Measurements from ENCODE around the gene HDAC4. TPM values are rescaled to one million over a fixed set of nuclear protein-coding genes. Genes with fewer than 3 reads are reported as not detected.

Gene HDAC4
- total and polyA plus RNA-seq, 2 of the 8 experiments (the other 6 are each of a cell fraction or from before 2014, with no cell fraction given) = 15.4 to 31.5 TPM

DNA sequence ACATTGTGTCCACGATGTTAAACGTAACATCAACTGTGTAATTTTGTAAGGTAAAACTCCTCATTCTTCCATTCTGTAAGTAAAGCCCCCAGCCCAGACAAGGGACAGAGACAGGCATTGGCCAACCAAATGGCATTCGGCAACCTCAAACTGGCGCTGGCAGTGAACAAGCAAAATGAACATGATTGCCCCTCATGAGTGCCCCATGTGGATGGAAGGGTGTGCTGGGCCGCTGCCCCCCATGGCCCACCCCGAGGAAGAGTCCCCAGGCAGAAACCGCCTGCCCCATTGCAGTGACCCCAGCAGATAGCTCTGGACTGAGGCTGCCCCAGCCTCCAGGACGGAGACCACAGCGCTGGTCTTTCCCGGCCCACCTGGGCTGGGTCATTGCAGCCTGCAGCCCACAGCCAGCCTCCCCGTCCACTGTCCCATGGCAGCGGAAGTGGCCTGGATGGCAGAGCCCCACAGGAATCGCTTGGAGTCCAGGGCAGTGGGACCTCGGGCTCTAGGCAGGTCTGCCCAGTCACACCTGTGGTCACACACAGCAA lies 220.2 kb downstream of the HDAC4 start:
- CTCF ChIA-PET (ENCODE audit: partially characterized antibody) = interaction anchor here (1.4 to 3.5 kb wide), 4 partner anchors 11 to 38 kb away, joined by 3 to 18 read pairs (median 8); no protein-coding TSS in a partner anchor
- Histone ChIP-seq H3K23ac (ENCODE audit: insufficient read length) (no peak overlapping the region), H4K8ac (ENCODE audit: extremely low read depth, insufficient read depth, low read length) (no peak overlapping the region), H4K5ac (ENCODE audit: insufficient read length, low read depth, low read length) (no peak overlapping the region), H3K79me1 (ENCODE audit: low read depth, low read length) (no peaks in the 10 kb centered on the region; the same call in 1 of the 2 replicates), H3K9me3 (ENCODE audit: insufficient read depth in 2 of 2, low read depth in 1 of 2, low read length in 1 of 2) (peaks cover 11 to 13% of the 10 kb centered on the region in 2 experiments; a peak in 2 of 4 replicates), H3K4me1 (replicated peaks in 1 of 4; ENCODE audit: control insufficient read depth in 3 of 4, insufficient read depth in 4 of 4, low read length in 3 of 4) (no peaks in the 10 kb centered on the region; a peak in 1 of 7 replicates), H3K9ac (replicated peaks in 1 of 4; ENCODE audit: extremely low read depth in 1 of 4, low read depth in 3 of 4, low read length in 3 of 4) (no peak overlapping the region), H2AFZ (ENCODE audit: low read length) (no peak overlapping the region), H3K14ac (ENCODE audit: insufficient read length) (no peak overlapping the region), H3K36me3 (ENCODE audit: control insufficient read depth in 2 of 4, insufficient read depth in 4 of 4, low read length in 3 of 4) (peaks cover 0 to 6% (median 0%) of the 10 kb centered on the region in 4 experiments; a peak in 2 of 8 replicates), H3K4me2 (ENCODE audit: insufficient read depth in 1 of 2, low read depth in 2 of 2, low read length in 2 of 2) (no peak overlapping the region), H3K23me2 (ENCODE audit: low read depth, low read length) (no peaks in the 10 kb centered on the region), H2BK15ac (ENCODE audit: low read length) (no peak overlapping the region), H4K91ac (replicated peaks; ENCODE audit: insufficient read length, low read length) (no peak overlapping the region), H3K4me3 (ENCODE audit: extremely low read depth in 1 of 4, insufficient read depth in 2 of 4, low read depth in 3 of 4, low read length in 4 of 4) (no peak overlapping the region), H2AK5ac (ENCODE audit: low read depth, low read length) (no peak overlapping the region), H4K20me1 (replicated peaks in 1 of 2; ENCODE audit: control insufficient read depth in 1 of 2, insufficient read depth in 2 of 2, low read length in 2 of 2) (no peaks in the 10 kb centered on the region), H3K27me3 (replicated peaks in 1 of 4; ENCODE audit: control insufficient read depth in 3 of 4, extremely low read depth in 1 of 4, insufficient read depth in 3 of 4, low read length in 3 of 4) (no peaks in the 10 kb centered on the region), H3K56ac (replicated peaks; ENCODE audit: insufficient read length, low read depth, low read length) (no peak overlapping the region), H2BK120ac (replicated peaks; ENCODE audit: low read depth, low read length) (no peak overlapping the region), H3K4ac (replicated peaks; ENCODE audit: insufficient read length, low read depth, low read length) (no peak overlapping the region), H2BK20ac (ENCODE audit: low read length) (no peak overlapping the region), H3K27ac (ENCODE audit: low read depth, low read length) (no peak overlapping the region), H2BK12ac (ENCODE audit: low read depth, low read length) (no peak overlapping the region), H3K79me2 (ENCODE audit: control insufficient read depth in 1 of 2, insufficient read depth in 2 of 2, low read length in 2 of 2) (no peaks in the 10 kb centered on the region), H3K18ac (ENCODE audit: extremely low read depth, low read length) (no peak overlapping the region), H2BK5ac (ENCODE audit: low read depth, low read length) (no peak overlapping the region)
- POLR2A ChIA-PET (ENCODE audit: partially characterized antibody) = no interaction called here
- FAIRE-seq (no peak), DNase-seq (ENCODE audit: low read depth in 1 of 2, low spot score in 2 of 2) (no peak)
- TF ChIP-seq TEAD4 (IDR thresholded peaks at IDR 0.05; ENCODE audit: low read depth, low read length) (no peak), CBX8 (IDR thresholded peaks at IDR 0.05; ENCODE audit: borderline replicate concordance, low read depth, low read length) (no peak)
- WGBS, 2 experiments (ENCODE audit: extremely low coverage in 1 of 2, insufficient coverage in 1 of 2, insufficient read length in 1 of 2, insufficient replicate concordance in 2 of 2, low coverage in 1 of 2, low lambda C conversion rate in 2 of 2, missing lambda C conversion rate in 1 of 2) = 91% methylated on average over 14 of the region's 14 CpGs; no CpG with 5 or more reads in 1 of the 2 experiments

All from H1 (cell line).